ENCODE results near the gene IFT88.
"Not testable (repeated sequence)": the region's sequence is repeated elsewhere in the genome, so short reads cannot be mapped to it uniquely, and the experiment has no call there.

Gene IFT88

GRCh38 chr13:20672772-20673171 lies 105.8 kb downstream of the IFT88 start:
- TF ChIP-seq CTCF (IDR thresholded peaks at IDR 0.05; ENCODE audit: borderline replicate concordance, insufficient read depth, low read depth, low read length) = no peak
- no peak overlapping the region for H3K4me3 ChIP-seq (ENCODE audit: low read depth, low read length)

GRCh38 chr13:20673715-20674114 lies 106.8 kb downstream of the IFT88 start:
- TF ChIP-seq CTCF (IDR thresholded peaks at IDR 0.05; ENCODE audit: borderline replicate concordance, insufficient read depth, low read depth, low read length) = no peak
- no peak overlapping the region for H3K4me3 ChIP-seq (ENCODE audit: low read depth, low read length)

GRCh38 chr13:20676213-20676612 lies 109.3 kb downstream of the IFT88 start:
- no peak for TF ChIP-seq CTCF (IDR thresholded peaks at IDR 0.05; ENCODE audit: borderline replicate concordance, insufficient read depth, low read depth, low read length)

GRCh38 chr13:20678606-20679005 lies 111.6 kb downstream of the IFT88 start:
- H3K4me3 ChIP-seq (ENCODE audit: low read depth, low read length) = not testable (repeated sequence)

More at GRCh38 chr13:20676213-20676612, 109.3 kb downstream of the IFT88 start:
- no peak overlapping the region for H3K4me3 ChIP-seq (ENCODE audit: low read depth, low read length)

- no peak for TF ChIP-seq CTCF (IDR thresholded peaks at IDR 0.05; ENCODE audit: borderline replicate concordance, insufficient read depth, low read depth, low read length)
- no peak overlapping the region for H3K4me3 ChIP-seq (ENCODE audit: low read depth, low read length)
Observed at GRCh38 chr13:20679879-20680278, 112.9 kb downstream of the IFT88 start.

GRCh38 chr13:20680416-20681080 lies 113.6 kb downstream of the IFT88 start:
- TF ChIP-seq CTCF (IDR thresholded peaks at IDR 0.05; ENCODE audit: borderline replicate concordance, insufficient read depth, low read depth, low read length) = no peak
- H3K4me3 ChIP-seq (ENCODE audit: low read depth, low read length) = no peak overlapping the region

- not testable (repeated sequence) for H3K4me3 ChIP-seq (ENCODE audit: low read depth, low read length)
Observed at GRCh38 chr13:20681481-20681880, 114.5 kb downstream of the IFT88 start.

- no peak for TF ChIP-seq CTCF (IDR thresholded peaks at IDR 0.05; ENCODE audit: borderline replicate concordance, insufficient read depth, low read depth, low read length)
- no peak overlapping the region for H3K4me3 ChIP-seq (ENCODE audit: low read depth, low read length)
Observed at GRCh38 chr13:20682061-20682460, 115.1 kb downstream of the IFT88 start.

Measured in GM12875 (cell line).